HG03442 (cell line): ENCODE results near the gene NCAM1.

Experiments
- ATAC-seq: cut with Tn5 transposase; IDR thresholded peaks from one replicate; pipeline ENCODE4 v1.9.1; 2021; ENCODE audit warnings: mild to moderate bottlenecking, moderate library complexity; ENCODE audit not compliant: unreplicated experiment

Gene NCAM1

DNA sequence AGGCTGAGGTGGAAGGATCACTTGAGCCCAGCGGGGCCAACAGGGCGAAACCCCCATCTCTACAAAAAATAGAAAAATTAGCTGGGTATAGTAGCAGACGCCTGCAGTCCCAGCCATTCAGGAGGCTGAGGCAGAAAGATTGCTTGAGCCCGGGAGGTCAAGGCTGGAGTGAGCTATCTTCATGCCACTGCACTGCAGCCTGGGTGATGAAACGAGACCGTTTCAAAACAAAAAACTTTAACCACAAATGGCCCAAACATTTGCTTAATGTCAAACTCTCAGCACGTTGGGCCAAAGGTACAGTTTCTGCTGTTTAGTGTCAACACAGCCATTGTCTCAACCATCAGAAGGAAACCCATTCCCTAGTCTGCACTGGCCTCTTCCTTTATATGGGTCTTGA, 284.0 kb downstream of the NCAM1 start:
- ATAC-seq: no peak

- no peak for ATAC-seq
Measured at GRCh38 chr11:113247221-113247620, 286.0 kb downstream of the NCAM1 start.

DNA sequence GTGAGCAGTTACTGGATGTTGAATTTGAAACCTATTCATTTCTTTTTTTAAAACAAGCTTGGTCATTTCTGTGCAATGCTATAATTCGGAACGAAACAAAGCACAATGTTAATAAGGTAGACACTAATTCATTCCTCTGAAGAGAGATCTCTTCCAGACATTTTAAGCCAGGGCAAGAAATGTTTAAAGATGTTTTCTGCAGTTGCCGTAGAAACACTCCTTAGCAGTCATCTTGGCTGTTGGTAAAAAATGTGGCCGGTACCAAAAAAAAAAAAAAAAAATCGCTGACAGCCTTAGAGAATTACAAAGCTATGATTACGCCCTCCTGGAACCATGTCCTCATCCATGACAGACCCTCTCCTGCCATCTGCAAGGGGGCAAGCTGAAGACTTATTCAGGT, 286.7 kb downstream of the NCAM1 start:
- no peak for ATAC-seq

DNA sequence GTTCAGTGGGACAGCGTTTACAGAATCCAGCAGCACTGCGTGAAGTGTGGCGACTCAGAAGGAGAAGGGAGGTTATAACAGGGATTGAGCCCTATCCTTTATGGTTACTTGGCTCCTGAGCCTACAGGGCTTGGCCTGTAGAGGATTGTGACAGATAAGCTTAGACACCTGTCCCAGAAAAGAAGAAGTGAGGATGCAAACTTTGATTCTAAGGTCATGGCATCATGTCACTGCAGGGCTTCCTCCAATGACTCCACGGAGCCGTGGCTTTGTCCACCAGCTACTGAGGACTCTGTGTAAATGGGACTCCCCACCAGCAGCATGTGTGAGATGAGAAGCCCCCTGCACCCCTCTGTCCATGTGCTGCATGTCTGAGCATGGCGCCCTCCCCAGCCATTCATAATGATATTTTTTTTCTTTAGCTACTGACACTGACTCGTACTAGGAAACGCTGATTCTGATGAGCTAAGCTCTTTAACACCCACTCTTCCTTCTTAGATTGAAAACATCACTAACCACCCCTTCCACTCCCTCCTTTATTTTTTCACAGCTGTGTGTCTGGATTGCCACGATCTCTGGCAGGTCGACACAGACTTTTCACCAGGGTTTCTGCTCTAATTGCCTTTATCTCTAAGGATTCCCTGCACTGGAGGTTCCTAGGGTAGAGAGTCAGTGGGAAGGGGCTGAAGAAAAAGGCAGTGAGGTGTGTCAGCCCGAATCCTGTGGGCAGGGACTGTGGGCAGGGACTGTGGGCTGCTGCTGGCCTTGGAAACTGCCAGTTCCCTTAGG, 287.7 kb downstream of the NCAM1 start:
- no peak for ATAC-seq

GRCh38 chr11:113249491-113249763, 288.2 kb downstream of the NCAM1 start:
- no peak for ATAC-seq

DNA sequence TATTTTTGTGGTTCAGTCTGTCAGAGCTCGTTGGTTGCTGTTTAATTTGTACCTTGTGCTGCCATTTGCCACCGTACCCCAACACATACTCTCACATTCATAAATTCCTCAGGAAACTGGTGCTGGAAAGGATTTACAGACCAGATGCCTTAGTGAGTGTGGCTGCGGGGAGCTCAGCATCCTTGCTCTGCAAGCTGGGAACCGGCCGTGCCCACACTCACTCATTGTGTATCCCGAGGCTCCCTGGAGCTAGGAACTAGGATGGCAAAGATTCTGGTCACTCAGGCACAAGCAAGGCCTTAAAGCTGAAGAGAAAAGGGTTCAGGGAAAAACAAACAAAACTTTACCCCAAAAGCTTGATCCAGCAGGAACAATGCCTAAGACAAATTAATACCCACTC, 288.6 kb downstream of the NCAM1 start:
- ATAC-seq: no peak

DNA sequence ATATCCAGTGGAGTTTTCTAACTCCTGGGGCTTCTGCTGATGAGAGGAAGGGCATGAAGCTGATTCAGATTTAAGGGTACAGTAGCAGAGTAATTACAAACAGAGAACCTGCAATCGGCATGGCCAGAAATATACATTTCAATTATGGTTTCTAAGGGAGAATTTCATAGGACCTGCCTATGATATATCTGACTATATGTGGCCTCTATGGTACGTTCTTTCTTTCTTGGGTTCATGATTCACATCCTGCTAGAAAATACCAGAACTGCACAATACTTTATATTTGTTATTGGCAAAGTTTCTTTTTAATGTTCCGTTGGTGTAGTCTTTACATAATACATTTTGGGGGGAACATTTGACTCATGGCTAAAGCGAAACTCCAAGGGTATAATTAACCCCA, 290.1 kb downstream of the NCAM1 start:
- no peak for ATAC-seq

- ATAC-seq: no peak
Measured at GRCh38 chr11:113253406-113253805, 292.2 kb downstream of the NCAM1 start.

GRCh38 chr11:113255096-113255495, 293.9 kb downstream of the NCAM1 start:
- no peak for ATAC-seq

DNA sequence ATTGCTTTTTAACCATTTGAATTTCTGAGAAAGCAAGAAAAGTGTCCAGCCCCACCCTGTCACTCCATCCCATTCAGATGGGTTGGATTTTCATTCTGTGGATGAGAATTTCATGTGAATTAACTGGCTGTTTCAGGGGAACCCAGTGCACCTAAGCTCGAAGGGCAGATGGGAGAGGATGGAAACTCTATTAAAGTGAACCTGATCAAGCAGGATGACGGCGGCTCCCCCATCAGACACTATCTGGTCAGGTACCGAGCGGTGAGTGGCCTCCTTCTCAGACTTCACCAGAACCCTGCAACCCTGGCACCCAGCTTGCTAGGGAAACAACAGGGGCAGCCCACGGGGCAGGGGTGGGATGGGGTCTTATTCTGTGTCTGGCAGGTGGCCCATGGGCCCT, 294.5 kb downstream of the NCAM1 start:
- no peak for ATAC-seq

DNA sequence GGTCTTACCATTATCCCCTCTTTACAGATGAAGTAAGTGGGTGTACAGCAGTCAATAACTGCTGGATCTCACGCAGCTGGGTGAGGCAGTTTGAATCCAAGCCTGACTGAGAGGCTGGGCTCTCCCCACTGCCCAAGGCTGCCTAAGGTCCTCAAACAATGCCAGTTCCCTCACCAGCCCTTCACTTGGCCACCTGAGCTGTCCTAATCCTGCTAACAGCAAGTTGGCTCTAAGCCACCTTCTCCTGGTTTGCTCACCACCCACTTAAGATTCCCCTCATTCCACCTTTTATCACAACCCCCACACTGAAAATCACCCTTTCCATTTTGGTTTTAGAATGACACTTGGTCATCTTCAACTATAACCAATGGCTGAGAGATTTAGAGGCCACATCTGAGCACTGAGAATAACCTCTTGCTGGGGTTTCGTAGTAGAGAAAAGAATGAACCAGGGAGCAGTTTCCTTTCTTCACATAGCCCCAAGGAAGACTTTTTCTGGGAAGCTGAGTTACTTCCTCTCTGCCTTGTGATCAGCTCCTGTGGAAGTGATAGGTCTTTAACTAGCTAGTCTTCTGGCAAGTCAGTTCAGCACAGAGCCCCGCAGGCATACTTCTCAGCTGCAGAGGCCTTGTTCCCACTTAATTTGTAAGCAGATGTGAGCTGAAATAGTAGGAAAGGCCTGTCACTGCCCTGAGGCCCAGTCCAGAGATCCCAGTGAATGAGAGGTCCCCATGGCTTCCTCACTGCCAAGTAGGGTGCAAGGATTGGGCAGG, 295.4 kb downstream of the NCAM1 start:
- no peak for ATAC-seq

- ATAC-seq: no peak
Measured at GRCh38 chr11:113260096-113260425, 298.8 kb downstream of the NCAM1 start.

- no peak for ATAC-seq
Measured at GRCh38 chr11:113260541-113260940, 299.3 kb downstream of the NCAM1 start.

DNA sequence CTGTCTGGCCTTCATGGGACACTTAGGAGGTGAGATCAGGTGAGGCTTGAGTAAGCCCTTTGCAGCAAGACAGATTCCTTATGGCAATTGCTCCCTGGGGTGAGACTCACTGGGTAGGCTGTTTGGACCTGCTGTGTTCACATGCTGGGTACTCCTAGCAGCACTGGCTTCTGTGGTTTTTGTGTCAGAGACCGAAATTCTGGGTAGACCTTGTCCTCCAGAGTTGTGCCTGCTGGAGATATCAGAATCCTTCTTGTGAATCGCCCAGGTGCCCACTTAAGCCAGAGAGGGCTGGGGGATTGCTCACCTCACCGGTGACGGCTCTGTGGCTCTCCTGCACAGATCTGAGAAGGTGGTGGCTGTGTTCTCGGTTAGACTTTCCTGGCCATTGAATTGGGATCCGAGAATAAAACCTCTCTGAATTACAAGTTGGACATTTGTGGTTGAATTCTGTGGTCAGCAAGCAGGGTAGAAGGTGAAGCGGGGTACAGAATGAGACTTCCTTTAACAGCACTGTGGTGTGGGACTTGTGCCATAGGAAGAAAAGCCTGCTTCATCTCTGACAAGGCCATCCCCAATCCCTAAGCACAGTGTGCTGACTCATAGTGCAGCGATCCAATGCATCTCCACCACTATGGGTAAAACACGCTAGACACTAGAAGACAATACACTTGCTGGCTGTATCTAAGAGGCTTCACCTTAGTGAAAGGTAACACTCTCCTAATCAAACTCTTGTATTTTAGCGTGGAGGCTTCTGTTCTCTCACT, 300.7 kb downstream of the NCAM1 start:
- no peak for ATAC-seq

- ATAC-seq: no peak
Measured at GRCh38 chr11:113262594-113262993, 301.4 kb downstream of the NCAM1 start.

DNA sequence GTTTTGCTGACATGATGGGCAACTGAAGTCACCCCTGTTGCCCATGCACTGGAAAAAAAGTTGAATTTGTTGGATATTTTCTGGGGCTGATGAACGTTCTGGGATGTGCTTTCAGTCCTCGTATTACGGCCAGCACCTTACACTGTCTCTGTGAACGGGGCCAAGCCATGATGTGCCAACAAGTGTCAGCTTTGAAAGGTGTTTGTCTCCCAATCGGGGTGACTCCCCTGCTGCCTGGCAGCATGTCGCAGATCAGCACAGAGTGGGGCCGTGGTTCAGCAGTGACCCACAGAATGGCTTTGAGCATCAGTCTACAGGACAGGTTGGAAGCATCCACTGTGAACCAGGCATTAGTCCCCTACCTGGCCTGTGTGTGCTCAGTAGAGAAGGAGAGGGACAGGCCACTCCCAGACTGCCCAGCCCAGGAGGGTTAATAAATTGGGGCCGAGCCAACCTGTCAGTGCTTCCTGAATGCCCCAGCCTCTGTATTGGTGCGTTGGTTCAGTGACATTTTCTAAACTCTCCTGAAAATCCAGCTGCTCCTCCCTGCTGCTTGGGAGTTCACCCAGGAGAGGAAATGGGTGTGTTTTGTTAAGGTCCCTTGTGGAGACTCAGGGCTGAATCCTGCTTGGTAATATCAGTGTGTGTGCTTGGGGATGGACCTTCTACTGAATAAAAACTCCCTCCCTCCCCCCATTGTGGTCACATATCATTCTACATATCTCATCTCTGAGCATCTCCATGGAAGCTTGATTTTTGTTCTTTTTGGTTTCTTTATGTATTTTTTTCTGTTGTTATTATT, 302.4 kb downstream of the NCAM1 start:
- ATAC-seq: no peak

DNA sequence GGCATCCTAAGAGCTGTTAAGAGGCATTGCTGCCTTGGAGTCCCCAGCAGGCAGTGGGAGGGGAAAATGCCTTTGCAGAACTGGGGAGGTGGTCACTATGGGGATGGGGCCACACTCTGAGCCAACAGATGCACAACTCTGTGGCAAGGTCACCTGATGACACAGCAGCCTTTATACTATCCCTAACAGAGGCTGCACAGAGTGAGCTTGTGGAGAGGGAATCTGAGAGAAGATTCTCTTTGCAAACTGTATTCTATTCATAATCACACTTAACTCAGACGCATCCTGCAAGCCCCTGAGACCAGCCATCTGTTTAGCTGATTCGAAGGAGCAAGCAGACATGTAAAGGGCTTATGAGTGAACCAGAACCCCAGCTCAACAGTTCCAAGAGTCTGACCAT, 304.1 kb downstream of the NCAM1 start:
- no peak for ATAC-seq

- ATAC-seq: no peak
Measured at GRCh38 chr11:113267493-113267892, 306.3 kb downstream of the NCAM1 start.

DNA sequence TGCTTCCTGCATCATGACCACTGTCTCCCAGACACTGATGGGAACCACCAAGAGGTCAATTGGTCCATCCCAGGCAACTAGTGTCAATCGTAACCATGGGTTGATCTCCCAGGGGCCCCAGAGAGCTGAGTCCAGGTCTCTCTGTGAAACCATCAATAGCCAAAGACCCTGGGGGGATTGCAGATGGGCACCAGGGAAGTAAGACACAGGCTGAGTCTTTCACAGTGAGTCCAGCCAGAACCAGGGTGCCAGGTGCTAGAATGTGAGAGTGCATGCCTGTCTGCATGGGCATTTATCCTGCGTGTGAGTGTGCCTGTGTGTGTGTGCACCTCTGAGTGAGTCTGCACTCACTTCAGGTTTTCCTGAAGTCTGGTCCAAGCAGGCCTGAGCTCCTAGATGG, 307.9 kb downstream of the NCAM1 start:
- ATAC-seq: no peak

DNA sequence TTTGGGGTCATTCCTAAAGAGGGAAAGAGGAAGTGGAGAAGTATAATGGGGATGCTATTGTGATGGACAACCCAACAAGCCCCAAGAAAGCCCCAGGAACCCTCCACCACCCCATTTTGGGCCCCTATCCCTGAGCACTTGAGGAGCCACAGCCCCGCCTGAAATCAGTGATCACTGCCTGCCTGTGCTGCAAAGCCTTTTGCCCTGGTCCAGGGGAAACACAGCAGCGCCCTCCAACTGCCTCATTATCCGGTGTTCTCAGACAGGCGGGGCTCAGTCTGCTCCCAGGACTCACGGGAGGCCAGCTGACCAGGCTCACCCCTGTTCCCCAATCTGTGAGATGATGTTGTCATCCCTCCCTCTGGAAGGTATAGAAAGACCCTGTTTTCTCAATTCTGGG, 308.4 kb downstream of the NCAM1 start:
- ATAC-seq: no peak

- ATAC-seq: no peak
Measured at GRCh38 chr11:113270080-113270479, 308.9 kb downstream of the NCAM1 start.
